Esophagus muscularis mucosa (tissue), 4 donors: Measurements from ENCODE around the gene BTBD3.

Experiments used
- EP300 ChIP-seq: sonication (generic); formaldehyde crosslinking; IDR thresholded peaks from one replicate; pipeline ENCODE4 v1.6.1; 2017; ENCODE audit warnings: antibody characterized with exemption
- POLR2A ChIP-seq: fragments of 450-650 bp; IDR thresholded peaks from one replicate; pipeline ENCODE4 v1.6.1; 2017; ENCODE audit warnings: antibody characterized with exemption, moderate library complexity, mild to moderate bottlenecking, low read depth
- POLR2AphosphoS5 ChIP-seq, 2 donors: sonication (generic); formaldehyde crosslinking; IDR thresholded peaks; one replicate each; pipeline ENCODE4 v1.6.1; 2017; ENCODE audit warnings: antibody characterized with exemption in 2 of 2
- TF ChIP-seq, protein P1 (sequence below), 3 experiments: fragments of 200-600 bp in 2 of 3; fragments of 450-650 bp in 1 of 3; sonication (generic) in 2 of 3; IDR thresholded peaks; one replicate each; pipeline ENCODE4 v1.5.1; 2017 to 2019; ENCODE audit warnings: antibody characterized with exemption in 3 of 3, mild to moderate bottlenecking in 2 of 3, moderate library complexity in 1 of 3

GRCh38 chr20:11957911-11958310, 40.2 kb downstream of the BTBD3 start:
- TF ChIP-seq, protein P1, sequence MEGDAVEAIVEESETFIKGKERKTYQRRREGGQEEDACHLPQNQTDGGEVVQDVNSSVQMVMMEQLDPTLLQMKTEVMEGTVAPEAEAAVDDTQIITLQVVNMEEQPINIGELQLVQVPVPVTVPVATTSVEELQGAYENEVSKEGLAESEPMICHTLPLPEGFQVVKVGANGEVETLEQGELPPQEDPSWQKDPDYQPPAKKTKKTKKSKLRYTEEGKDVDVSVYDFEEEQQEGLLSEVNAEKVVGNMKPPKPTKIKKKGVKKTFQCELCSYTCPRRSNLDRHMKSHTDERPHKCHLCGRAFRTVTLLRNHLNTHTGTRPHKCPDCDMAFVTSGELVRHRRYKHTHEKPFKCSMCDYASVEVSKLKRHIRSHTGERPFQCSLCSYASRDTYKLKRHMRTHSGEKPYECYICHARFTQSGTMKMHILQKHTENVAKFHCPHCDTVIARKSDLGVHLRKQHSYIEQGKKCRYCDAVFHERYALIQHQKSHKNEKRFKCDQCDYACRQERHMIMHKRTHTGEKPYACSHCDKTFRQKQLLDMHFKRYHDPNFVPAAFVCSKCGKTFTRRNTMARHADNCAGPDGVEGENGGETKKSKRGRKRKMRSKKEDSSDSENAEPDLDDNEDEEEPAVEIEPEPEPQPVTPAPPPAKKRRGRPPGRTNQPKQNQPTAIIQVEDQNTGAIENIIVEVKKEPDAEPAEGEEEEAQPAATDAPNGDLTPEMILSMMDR (IDR thresholded peaks at IDR 0.05), result no peak
- TF ChIP-seq POLR2AphosphoS5 (IDR thresholded peaks at IDR 0.05), result no peak
- TF ChIP-seq POLR2A, result no peak
- TF ChIP-seq EP300, result no peak
